GM18868 (cell line): ENCODE results near the gene VAMP3.

Experiments
- ATAC-seq: cut with Tn5 transposase; IDR thresholded peaks from one replicate; pipeline ENCODE4 v1.9.1; 2021; ENCODE audit warnings: mild to moderate bottlenecking, moderate library complexity; ENCODE audit not compliant: unreplicated experiment

VAMP3 gene

GRCh38 chr1:7810395-7810794, 39.3 kb downstream of the VAMP3 start:
- ATAC-seq: no peak

DNA sequence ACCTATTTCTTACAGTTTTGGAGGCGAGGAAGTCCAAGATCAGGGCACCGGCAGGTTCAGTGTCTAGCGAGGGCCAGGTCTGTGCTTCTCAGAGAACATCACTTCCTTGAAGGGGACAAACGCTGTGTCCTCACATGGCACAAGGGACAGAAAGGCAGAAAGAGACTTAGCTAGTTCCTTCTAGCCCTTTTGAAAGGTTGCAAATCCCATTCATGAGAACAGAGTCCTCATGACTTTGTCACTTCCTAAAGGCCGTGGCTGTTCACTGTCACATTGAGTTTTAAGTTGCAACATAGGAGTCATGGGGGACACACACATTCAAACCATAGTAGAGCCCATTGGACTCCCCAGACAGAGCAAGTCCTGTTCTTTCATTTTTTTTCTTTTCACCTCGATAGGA, 40.4 kb downstream of the VAMP3 start:
- no peak for ATAC-seq

GRCh38 chr1:7813677-7814373, 42.7 kb downstream of the VAMP3 start:
- ATAC-seq: no peak

GRCh38 chr1:7821282-7821681, 50.2 kb downstream of the VAMP3 start:
- no peak for ATAC-seq

DNA sequence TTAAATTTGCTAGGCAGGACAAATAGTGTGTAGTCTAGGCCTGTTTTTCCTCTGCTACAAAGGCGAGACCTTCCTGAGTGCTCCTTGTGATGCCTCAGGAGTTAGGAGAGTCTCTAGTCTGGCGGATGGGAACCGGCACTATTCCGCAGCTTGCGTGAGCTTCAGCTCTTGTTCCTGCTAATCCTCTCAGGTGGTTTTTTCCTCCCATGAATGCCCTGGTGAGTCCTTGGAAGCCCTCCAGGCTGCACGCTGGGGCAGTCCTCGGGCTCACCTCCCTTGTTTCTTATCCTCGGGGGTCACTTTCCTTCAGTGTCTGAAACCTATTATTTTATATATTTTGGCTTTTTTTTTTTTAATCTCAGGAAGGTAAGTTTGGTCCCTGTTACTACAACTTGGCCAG, 53.6 kb downstream of the VAMP3 start:
- no peak for ATAC-seq

GRCh38 chr1:7826363-7826762, 55.3 kb downstream of the VAMP3 start:
- no peak for ATAC-seq

DNA sequence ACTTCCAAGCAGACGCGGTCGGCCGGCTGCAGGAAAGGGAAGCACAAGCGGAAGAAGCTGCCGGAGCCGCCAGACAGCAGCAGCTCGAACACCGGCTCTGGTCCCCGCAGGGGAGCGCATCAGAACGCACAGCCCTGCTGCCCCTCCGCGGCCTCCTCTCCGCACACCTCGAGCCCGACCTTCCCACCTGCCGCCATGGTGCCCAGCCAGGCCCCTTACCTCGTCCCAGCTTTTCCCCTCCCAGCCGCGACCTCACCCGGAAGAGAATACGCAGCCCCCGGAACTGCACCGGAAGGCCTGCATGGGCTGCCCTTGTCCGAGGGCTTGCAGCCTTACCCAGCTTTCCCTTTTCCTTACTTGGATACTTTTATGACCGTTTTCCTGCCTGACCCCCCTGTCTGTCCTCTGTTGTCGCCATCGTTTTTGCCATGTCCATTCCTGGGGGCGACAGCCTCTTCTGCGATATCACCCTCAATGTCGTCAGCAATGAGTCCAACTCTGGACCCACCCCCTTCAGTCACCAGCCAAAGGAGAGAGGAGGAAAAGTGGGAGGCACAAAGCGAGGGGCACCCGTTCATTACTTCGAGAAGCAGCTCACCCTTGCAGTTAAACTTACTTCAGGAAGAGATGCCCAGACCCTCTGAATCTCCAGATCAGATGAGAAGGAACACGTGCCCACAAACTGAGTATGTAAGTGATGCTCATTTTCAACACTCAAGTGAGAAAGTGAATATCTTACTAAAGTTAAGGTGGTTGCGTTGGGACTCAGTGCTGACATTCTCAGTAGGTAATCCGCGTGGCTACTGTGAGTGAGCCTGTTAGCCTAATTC, 56.2 kb downstream of the VAMP3 start:
- no peak for ATAC-seq
